Thyroid gland (tissue), 4 donors: ENCODE results near the gene MRPS23. TPM values are rescaled to one million over a fixed set of nuclear protein-coding genes. Genes with fewer than 3 reads are reported as not detected.

Source experiments
- DNase-seq, 2 donors: peaks; one replicate each; pipeline ENCODE4 v3.0.0-alpha.2; 2019
- H3K27ac ChIP-seq, 3 donors: fragments of 200-600 bp; sonication (generic); 1 replicate in 2 of 3; 2 replicates in 1 of 3; pipeline ENCODE4 v1.5.1; 2016 to 2019; ENCODE audit warnings: mild to moderate bottlenecking in 1 of 3, moderate library complexity in 1 of 3
- H3K27me3 ChIP-seq: fragments of 200-600 bp; sonication (generic); one replicate; pipeline ENCODE4 v1.5.1; 2019
- H3K36me3 ChIP-seq, 2 donors: fragments of 200-600 bp; sonication (generic); one replicate each; pipeline ENCODE4 v1.5.1; 2016 to 2019
- H3K4me1 ChIP-seq, 2 donors: fragments of 200-600 bp; sonication (generic); one replicate each; pipeline ENCODE4 v1.5.1; 2017 to 2019
- H3K4me3 ChIP-seq, 3 donors: fragments of 200-600 bp; sonication (generic); replicated peaks in 1 of 3; 1 replicate in 2 of 3; 2 replicates in 1 of 3; pipeline ENCODE4 v1.5.1; 2016; ENCODE audit warnings: mild to moderate bottlenecking in 1 of 3
- H3K9me3 ChIP-seq: fragments of 200-600 bp; sonication (generic); one replicate; pipeline ENCODE4 v1.5.1; 2017
- POLR2A ChIP-seq, 2 donors: fragments of 450-650 bp; IDR thresholded peaks; one replicate each; pipeline ENCODE4 v1.6.1; 2017; ENCODE audit warnings: antibody characterized with exemption in 2 of 2, mild to moderate bottlenecking in 2 of 2, moderate library complexity in 1 of 2
- WGBS, 2 donors: methylation state at CpG; one replicate each; pipeline ENCODE4 v1.1.5; 2017; 5-methylcytosine and 5-hydroxymethylcytosine counted together
- intact Hi-C: fragments of 100-400 bp; cut with DNase I; formaldehyde crosslinking; loops from one replicate; pipeline ENCODE4 v1.15.1; 2023
- total RNA-seq, 4 donors: library from RNA; depleted of rRNA; stranded (reverse); fragments of >200 nt; gene quantifications; one replicate each; pipeline ENCODE4 v1.2.3, GENCODE V29; 2016
- TF ChIP-seq, protein P1 (sequence below), 6 experiments: fragments of 200-600 bp in 3 of 6; fragments of 450-650 bp in 3 of 6; sonication (generic) in 3 of 6; IDR thresholded peaks; one replicate each; pipeline ENCODE4 v1.5.1; 2016 to 2019; ENCODE audit warnings: antibody characterized with exemption in 6 of 6, mild to moderate bottlenecking in 2 of 6, inconsistent platforms in 1 of 6, moderate library complexity in 1 of 6

The MRPS23 gene
- total RNA-seq, 4 donors from 2014 or later, result 23.6 to 44.3 (median 34.8) TPM

DNA sequence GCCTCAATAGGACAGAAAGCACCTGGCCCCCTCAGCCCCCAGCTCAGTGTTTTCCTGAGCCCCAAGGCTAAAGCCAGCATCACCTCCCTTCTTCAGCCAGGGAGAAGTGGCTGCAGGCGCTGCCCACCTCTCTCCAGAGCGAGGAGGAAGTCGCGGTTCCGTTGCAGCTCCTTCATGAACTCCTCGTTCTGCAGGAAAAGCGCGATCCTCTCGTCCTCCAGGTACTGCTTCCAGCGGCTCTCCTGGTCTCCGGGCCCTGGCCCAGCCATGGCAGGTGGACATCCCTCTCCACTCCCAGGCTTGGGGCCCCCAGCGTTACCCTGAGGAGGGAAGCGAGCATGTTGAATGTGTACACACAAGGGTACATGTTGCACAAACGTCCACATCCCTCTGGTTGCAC lies 22.7 kb upstream of the MRPS23 start:
- no peak overlapping the region for H3K27ac ChIP-seq
- intact Hi-C loops, result no loop called here
- no peak overlapping the region for H3K4me3 ChIP-seq
- no peaks in the 10 kb centered on the region for H3K27me3 ChIP-seq
- 85 to 87% methylated on average over 6 to 14 of the region's 14 CpGs for WGBS, 2 donors
- no peaks in the 10 kb centered on the region for H3K9me3 ChIP-seq
- TF ChIP-seq POLR2A (IDR thresholded peaks at IDR 0.05), result no peak
- TF ChIP-seq, protein P1, sequence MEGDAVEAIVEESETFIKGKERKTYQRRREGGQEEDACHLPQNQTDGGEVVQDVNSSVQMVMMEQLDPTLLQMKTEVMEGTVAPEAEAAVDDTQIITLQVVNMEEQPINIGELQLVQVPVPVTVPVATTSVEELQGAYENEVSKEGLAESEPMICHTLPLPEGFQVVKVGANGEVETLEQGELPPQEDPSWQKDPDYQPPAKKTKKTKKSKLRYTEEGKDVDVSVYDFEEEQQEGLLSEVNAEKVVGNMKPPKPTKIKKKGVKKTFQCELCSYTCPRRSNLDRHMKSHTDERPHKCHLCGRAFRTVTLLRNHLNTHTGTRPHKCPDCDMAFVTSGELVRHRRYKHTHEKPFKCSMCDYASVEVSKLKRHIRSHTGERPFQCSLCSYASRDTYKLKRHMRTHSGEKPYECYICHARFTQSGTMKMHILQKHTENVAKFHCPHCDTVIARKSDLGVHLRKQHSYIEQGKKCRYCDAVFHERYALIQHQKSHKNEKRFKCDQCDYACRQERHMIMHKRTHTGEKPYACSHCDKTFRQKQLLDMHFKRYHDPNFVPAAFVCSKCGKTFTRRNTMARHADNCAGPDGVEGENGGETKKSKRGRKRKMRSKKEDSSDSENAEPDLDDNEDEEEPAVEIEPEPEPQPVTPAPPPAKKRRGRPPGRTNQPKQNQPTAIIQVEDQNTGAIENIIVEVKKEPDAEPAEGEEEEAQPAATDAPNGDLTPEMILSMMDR (IDR thresholded peaks at IDR 0.05), result no peak
- H3K4me1 ChIP-seq, result peaks cover 16 to 44% of the 10 kb centered on the region in 2 donors
- H3K36me3 ChIP-seq, result peaks cover 6 to 9% of the 10 kb centered on the region in 2 donors
- DNase-seq, result no peak

DNA sequence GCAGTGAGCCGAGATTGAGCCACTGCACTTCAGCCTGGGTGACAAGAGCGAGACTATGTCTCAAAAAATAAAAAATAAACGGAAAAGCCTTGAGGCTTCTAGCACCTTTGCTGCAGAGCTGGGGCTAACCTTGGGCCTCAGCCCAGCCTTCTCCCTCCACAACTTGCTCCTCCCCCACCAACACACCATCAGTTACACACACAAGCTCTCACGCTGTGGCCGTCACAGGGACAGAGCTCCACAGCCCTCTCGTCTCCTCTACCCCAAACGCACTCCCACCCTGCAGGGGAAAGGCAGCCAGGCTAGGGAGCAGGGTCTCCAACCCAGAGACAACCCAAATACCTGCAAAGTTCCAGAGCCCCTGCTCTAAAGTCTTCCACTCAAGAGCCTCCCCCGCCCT lies 22.0 kb upstream of the MRPS23 start:
- no peak overlapping the region for H3K27ac ChIP-seq
- DNase-seq, result no peak
- H3K27me3 ChIP-seq, result no peaks in the 10 kb centered on the region
- H3K4me3 ChIP-seq, result no peak overlapping the region
- WGBS, 2 donors, result 89 to 92% methylated on average over 8 of the region's 8 CpGs
- no peaks in the 10 kb centered on the region for H3K9me3 ChIP-seq
- intact Hi-C loops, result no loop called here
- TF ChIP-seq POLR2A (IDR thresholded peaks at IDR 0.05), result no peak
- H3K4me1 ChIP-seq, result peaks cover 16 to 44% of the 10 kb centered on the region in 2 donors
- peaks cover 6 to 9% of the 10 kb centered on the region in 2 donors for H3K36me3 ChIP-seq

DNA sequence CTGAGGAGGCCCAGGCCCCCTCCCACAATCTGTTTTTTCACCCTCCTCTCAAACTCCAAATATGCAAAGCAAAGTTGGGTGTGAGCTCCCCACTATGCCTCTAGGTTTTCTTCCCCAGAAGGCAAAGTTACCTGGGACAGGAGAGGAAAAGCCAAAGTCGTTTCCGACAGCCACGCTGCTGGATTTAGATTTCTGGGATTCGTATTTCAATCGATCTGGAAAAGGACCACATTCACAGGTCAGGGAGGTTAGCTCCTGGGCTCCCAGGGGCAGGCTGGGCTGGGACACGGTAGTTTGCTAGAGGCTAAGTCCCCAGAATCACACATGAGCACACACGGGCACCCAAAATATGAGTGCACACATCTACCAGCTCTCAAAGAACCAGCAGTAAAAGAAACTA lies 21.3 kb upstream of the MRPS23 start:
- intact Hi-C loops, result no loop called here
- 83 to 90% methylated on average over 7 of the region's 7 CpGs for WGBS, 2 donors
- Histone ChIP-seq H3K27me3 (no peaks in the 10 kb centered on the region), H3K9me3 (no peaks in the 10 kb centered on the region), H3K27ac (no peak overlapping the region), H3K36me3 (peaks cover 6 to 9% of the 10 kb centered on the region in 2 donors), H3K4me1 (peaks cover 16 to 44% of the 10 kb centered on the region in 2 donors), H3K4me3 (no peak overlapping the region)
- no peak for TF ChIP-seq POLR2A (IDR thresholded peaks at IDR 0.05)
- TF ChIP-seq, protein P1 (IDR thresholded peaks at IDR 0.05), result no peak
- DNase-seq, result no peak

DNA sequence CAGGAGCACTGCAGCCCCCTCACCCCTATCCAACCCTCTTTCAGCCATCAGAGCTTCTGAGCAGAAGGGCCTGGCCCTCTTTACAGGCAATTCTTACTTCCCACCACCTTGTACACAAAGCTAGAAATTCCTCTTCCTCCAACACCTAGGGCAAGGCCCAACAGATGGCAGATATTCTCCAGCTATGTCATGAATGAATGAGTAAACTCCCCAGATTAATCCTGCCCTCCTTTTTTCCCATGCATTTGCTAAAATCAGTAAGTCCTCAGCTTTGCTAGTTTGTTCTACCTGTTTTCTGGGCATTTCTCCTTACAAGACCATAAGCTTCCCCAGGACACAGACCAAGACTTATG lies 20.4 kb upstream of the MRPS23 start:
- intact Hi-C loops, result no loop called here
- Histone ChIP-seq H3K27me3 (no peaks in the 10 kb centered on the region), H3K36me3 (peaks cover 6 to 9% of the 10 kb centered on the region in 2 donors), H3K27ac (no peak overlapping the region), H3K9me3 (no peaks in the 10 kb centered on the region), H3K4me1 (peaks cover 10 to 35% of the 10 kb centered on the region in 2 donors), H3K4me3 (no peak overlapping the region)
- no peak for DNase-seq
- TF ChIP-seq, protein P1 (IDR thresholded peaks at IDR 0.05), result no peak
- no peak for TF ChIP-seq POLR2A (IDR thresholded peaks at IDR 0.05)

DNA sequence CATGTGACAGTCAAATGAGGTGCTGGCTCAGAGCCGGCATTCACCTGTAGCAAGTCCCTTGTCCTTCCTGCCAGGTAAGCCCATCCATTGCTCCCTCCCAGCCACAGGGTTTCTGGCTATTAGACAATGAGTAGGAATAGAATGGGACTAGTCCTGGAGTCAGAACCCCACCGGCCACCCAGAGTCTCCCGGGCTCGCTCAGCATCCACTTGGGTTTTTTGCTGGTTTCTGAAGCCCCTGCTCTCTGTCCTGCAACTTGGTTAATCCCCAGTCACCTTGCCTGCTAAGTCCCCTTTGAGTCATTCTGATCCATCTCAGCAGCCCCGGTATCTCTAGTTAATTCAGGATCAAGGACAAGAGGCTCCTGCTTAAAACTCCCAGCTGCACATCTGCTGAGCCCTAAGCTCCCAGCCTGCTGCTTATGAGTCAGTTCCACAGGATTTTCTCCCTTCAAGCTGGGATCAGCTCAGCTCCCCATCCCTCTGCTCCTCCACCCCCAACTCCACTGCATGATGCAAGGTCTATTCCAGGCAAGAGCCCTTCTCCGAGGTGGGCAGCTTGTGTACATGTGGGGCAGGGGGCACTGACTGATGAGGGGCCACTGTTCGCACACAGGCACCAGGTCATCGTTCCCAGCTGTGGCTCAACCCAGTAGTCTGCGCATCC lies 19.9 kb upstream of the MRPS23 start:
- Histone ChIP-seq H3K9me3 (no peaks in the 10 kb centered on the region), H3K27ac (no peak overlapping the region), H3K4me1 (peaks cover 7 to 30% of the 10 kb centered on the region in 2 donors), H3K27me3 (no peaks in the 10 kb centered on the region), H3K36me3 (peaks cover 6 to 9% of the 10 kb centered on the region in 2 donors), H3K4me3 (no peak overlapping the region)
- no peak for TF ChIP-seq POLR2A (IDR thresholded peaks at IDR 0.05)
- TF ChIP-seq, protein P1 (IDR thresholded peaks at IDR 0.05), result no peak
- WGBS, 2 donors, result 92 to 94% methylated on average over 9 of the region's 9 CpGs
- no peak for DNase-seq
- intact Hi-C loops, result loop anchor here (5.0 kb wide), 1 partner anchor 88 kb away; the partner anchor contains the start of gene CUEDC1
